Osteocyte (in vitro differentiated cells): ENCODE results near the gene ZDHHC13. TPM values are rescaled to one million over a fixed set of nuclear protein-coding genes. Genes with fewer than 3 reads are reported as not detected.

Source experiments
- DNase-seq: peaks from one replicate; pipeline ENCODE4 v3.0.0; 2021; ENCODE audit warnings: mixed read lengths; ENCODE audit not compliant: unreplicated experiment; ENCODE audit errors: extremely low spot score
- H3K27ac Mint-ChIP-seq: one replicate; pipeline ENCODE4 v1.8.0; 2021; ENCODE audit warnings: mild to moderate bottlenecking, mixed read lengths; ENCODE audit not compliant: unreplicated experiment
- H3K27me3 Mint-ChIP-seq: one replicate; pipeline ENCODE4 v1.8.0; 2021; ENCODE audit warnings: mixed read lengths; ENCODE audit not compliant: unreplicated experiment
- H3K36me3 Mint-ChIP-seq: one replicate; pipeline ENCODE4 v1.8.0; 2021; ENCODE audit warnings: mixed read lengths; ENCODE audit not compliant: unreplicated experiment
- H3K4me1 Mint-ChIP-seq: one replicate; pipeline ENCODE4 v1.8.0; 2021; ENCODE audit warnings: mixed read lengths; ENCODE audit not compliant: unreplicated experiment
- H3K4me3 Mint-ChIP-seq: one replicate; pipeline ENCODE4 v1.8.0; 2021; ENCODE audit warnings: mild to moderate bottlenecking, moderate library complexity, mixed read lengths; ENCODE audit not compliant: unreplicated experiment
- H3K9me3 Mint-ChIP-seq: one replicate; pipeline ENCODE4 v1.8.0; 2021; ENCODE audit warnings: mixed read lengths; ENCODE audit not compliant: unreplicated experiment
- long read RNA-seq: library from polyadenylated mRNA; unstranded; transcript quantifications from one replicate; pipeline ENCODE4 v2.0.0, GENCODE V29; 2021
- total RNA-seq: library from RNA; stranded (reverse); gene quantifications from 2 replicates; pipeline ENCODE4 v1.2.1, GENCODE V29; 2021
- TF ChIP-seq, protein P1 (sequence below): fragments of 200-600 bp; sonication (generic); IDR thresholded peaks from 2 replicates; pipeline ENCODE4 v1.5.0; 2021; ENCODE audit warnings: antibody characterized with exemption, mild to moderate bottlenecking, moderate library complexity

Gene ZDHHC13, protein sequence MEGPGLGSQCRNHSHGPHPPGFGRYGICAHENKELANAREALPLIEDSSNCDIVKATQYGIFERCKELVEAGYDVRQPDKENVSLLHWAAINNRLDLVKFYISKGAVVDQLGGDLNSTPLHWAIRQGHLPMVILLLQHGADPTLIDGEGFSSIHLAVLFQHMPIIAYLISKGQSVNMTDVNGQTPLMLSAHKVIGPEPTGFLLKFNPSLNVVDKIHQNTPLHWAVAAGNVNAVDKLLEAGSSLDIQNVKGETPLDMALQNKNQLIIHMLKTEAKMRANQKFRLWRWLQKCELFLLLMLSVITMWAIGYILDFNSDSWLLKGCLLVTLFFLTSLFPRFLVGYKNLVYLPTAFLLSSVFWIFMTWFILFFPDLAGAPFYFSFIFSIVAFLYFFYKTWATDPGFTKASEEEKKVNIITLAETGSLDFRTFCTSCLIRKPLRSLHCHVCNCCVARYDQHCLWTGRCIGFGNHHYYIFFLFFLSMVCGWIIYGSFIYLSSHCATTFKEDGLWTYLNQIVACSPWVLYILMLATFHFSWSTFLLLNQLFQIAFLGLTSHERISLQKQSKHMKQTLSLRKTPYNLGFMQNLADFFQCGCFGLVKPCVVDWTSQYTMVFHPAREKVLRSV
- 11.6 and 13.3 TPM in 2 replicates for total RNA-seq
- long read RNA-seq, transcript ZDHHC13-201 (16 exons, 2,283 nt) = minor isoform, 14 of 146 reads
- long read RNA-seq, transcript ZDHHC13-202 (17 exons, 2,445 nt) = major isoform, 108 of 146 reads
- long read RNA-seq, partial matches to known transcripts = 10 of 146 reads
- long read RNA-seq, other reads (novel, unspliced or antisense) = 14 of 146 reads

DNA sequence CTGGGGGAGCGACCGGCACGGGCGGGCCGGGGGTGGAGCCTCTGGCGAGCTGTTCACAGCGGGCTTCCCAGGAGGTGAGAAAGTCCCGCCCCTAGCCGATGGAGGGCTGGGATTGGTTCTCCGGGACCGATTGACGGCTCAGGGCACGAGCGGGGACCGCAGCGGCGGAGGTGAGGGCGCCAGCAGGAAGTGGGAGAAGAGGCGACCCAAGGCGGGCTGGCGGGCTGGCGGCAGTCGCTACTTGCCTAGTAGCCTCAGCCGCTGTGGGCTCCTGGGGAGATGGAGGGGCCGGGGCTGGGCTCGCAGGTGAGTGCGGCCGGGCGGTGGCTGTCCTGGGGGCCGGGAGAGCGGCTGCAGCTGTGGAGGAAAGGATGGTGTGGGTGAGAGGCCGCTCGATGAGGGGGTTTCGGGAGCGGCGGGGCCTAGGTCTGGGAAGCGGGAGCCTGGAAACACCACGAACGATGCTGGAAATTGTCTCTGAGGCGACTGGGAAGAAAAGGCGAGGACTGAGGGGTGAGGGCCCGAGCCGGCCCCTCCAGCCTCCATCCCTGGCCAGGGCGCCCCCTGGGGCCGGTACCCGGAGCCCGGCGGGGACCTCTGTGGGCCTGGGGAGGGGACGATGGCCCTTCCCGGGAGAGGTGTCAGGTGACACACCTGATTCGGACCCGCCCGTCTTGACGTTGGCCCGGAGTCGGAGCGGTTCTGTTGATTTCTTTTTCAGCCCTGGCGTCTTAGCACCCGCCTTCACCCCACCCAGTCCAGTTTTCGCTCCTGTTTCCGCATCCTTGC, at the start of gene ZDHHC13:
TSS of gene ZDHHC13 (plus strand) at position 198 of the 789 bp plus-strand sequence. CDS start at position 280, 82 bp downstream.
- DNase-seq = peak; percentile 96
- Mint-ChIP-seq H3K36me3 (peaks cover 11% of the 10 kb centered on the region), H3K4me3 (peak within 1 kb of the TSS; percentile 93), H3K9me3 (no peaks in the 10 kb centered on the region), H3K4me1 (peaks cover 16% of the 10 kb centered on the region), H3K27me3 (peaks cover 19% of the 10 kb centered on the region), H3K27ac (peak within 1 kb of the TSS; percentile 78)
- TF ChIP-seq, protein P1, sequence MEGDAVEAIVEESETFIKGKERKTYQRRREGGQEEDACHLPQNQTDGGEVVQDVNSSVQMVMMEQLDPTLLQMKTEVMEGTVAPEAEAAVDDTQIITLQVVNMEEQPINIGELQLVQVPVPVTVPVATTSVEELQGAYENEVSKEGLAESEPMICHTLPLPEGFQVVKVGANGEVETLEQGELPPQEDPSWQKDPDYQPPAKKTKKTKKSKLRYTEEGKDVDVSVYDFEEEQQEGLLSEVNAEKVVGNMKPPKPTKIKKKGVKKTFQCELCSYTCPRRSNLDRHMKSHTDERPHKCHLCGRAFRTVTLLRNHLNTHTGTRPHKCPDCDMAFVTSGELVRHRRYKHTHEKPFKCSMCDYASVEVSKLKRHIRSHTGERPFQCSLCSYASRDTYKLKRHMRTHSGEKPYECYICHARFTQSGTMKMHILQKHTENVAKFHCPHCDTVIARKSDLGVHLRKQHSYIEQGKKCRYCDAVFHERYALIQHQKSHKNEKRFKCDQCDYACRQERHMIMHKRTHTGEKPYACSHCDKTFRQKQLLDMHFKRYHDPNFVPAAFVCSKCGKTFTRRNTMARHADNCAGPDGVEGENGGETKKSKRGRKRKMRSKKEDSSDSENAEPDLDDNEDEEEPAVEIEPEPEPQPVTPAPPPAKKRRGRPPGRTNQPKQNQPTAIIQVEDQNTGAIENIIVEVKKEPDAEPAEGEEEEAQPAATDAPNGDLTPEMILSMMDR = peak; percentile 53

DNA sequence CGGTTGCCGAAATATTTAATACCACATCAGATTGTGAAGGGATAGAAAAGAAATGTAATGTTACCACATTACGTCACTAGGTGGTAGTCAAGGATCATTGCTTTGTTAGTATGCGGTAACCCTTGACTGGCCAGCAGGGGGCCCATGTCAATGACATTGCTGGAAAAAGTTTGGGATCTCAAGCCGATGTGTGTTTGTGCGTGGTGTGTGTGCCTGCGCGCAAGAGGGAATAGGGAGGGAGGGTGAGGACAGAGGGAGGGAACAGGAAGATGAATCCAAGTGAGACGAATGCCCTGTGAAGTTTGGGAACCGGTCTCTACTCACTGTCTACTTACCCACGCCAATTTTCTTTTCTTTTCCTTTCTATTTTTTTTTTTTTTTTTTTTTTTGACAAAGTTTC, 45.7 kb upstream of the ZDHHC13 start:
- H3K27ac Mint-ChIP-seq = no peak overlapping the region
- TF ChIP-seq, protein P1 = peak; percentile 91

DNA sequence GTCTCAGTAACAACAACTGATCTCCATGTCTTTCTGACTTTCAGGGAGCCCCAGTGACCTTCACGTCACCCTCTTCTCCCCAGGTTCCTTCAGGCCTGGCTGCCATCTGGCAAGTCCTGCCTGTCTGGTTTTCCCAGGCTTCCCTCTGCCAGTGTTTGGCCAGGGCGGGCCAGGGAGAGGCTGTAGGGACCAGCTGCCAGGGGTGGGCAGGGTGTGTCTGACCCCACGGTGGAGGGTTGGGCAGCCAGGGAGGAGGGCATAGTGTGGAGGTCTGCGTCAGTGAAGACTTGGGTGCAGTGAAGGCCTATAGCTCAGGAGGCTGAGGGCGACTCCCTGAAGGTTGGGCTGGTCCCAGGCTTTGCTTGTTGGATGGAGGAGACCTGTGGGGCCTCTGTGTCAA, 44.5 kb upstream of the ZDHHC13 start:
- TF ChIP-seq, protein P1 = no peak
- Mint-ChIP-seq H3K36me3 (no peaks in the 10 kb centered on the region), H3K27ac (no peak overlapping the region), H3K4me3 (no peak overlapping the region), H3K9me3 (peaks cover 8% of the 10 kb centered on the region), H3K4me1 (peaks cover 3% of the 10 kb centered on the region), H3K27me3 (peaks cover 39% of the 10 kb centered on the region)
- DNase-seq = no peak

More for the DNA sequence above, 45.7 kb upstream of the ZDHHC13 start:
- H3K9me3 Mint-ChIP-seq = peaks cover 8% of the 10 kb centered on the region
- H3K27me3 Mint-ChIP-seq = peaks cover 44% of the 10 kb centered on the region
- no peaks in the 10 kb centered on the region for H3K36me3 Mint-ChIP-seq
- no peak for DNase-seq
- H3K4me3 Mint-ChIP-seq = peak overlapping the region; percentile 44
- H3K4me1 Mint-ChIP-seq = peaks cover 3% of the 10 kb centered on the region

DNA sequence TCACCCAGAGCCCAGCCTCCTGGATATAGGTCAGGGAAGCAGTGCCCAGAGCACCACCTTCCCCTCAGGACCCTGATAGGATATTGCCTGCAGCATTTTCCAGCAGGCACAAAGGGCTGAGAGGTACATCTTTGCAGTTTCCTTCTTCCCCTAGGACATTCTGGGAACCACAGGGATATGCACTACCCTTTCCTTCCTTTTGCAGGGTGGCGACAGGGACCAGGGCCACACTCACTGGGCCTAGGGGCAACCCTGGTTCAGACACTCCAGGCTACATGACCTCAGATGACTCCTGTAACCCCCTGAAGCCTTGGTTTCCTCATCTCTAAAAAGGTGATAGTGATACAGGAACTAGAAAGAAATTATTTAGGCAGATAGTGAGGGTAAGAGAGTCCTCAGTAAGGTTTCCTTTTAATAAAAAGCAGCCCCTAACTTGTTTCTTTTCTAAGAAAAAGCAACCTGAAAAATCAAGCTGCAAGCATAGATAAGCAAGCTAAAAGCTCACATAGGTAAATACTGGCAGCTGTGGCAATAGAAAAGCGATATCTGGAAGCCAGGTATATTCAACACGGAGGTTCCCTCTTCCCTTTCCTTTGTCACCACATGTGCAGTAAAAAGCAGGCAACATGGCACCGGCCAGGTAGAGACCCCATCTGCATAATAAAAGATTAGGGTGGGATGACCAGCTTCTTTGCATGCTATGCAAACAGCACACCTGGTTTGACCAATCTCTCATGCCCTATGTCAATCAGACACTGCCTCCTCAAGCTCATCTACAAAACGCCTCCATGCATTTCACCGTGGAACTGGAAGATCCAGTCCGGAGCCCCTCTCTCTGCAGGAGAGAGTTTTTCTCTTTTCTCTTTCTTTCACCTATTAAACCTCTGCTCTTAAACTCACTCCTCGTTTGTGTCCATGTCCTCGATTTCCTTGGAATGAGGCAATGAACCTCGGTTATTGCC, 43.2 kb upstream of the ZDHHC13 start:
- no peak for DNase-seq
- Mint-ChIP-seq H3K36me3 (no peaks in the 10 kb centered on the region), H3K4me1 (peaks cover 3% of the 10 kb centered on the region), H3K27me3 (peaks cover 38% of the 10 kb centered on the region), H3K4me3 (no peak overlapping the region), H3K27ac (no peak overlapping the region), H3K9me3 (peaks cover 8% of the 10 kb centered on the region)
- TF ChIP-seq, protein P1 = no peak
